Astrocyte (in vitro differentiated cells and primary cell): ENCODE results near the gene DCAF10.

Source experiments
- CTCF ChIP-seq: IDR thresholded peaks from 2 replicates; pipeline ENCODE4 v1.5.1; 2011; ENCODE audit warnings: low read depth, mild to moderate bottlenecking, inconsistent platforms, low read length, moderate library complexity; ENCODE audit not compliant: insufficient read depth
- EZH2 ChIP-seq: IDR thresholded peaks from 2 replicates; pipeline ENCODE4 v1.6.1; 2012; ENCODE audit warnings: mild to moderate bottlenecking, low read length, inconsistent platforms; ENCODE audit not compliant: insufficient read depth

- TF ChIP-seq CTCF (no peak), EZH2 (no peak)
Measured at GRCh38 chr9:37840560-37841194, 40.1 kb downstream of the DCAF10 start.
